Fibroblast of pulmonary artery (primary cell): ENCODE results near the gene PPHLN1.

ENCODE experiments used
- DNase-seq: peaks from one replicate; pipeline ENCODE4 v3.0.0-alpha.2; 2010; ENCODE audit warnings: low read depth
- H3K4me3 ChIP-seq: replicated peaks from 2 replicates; pipeline ENCODE4 v1.5.1; 2011; ENCODE audit warnings: low read depth, mild to moderate bottlenecking, control low read depth, low read length, moderate library complexity
- CTCF ChIP-seq: IDR thresholded peaks from 2 replicates; pipeline ENCODE4 v1.5.1; 2011; ENCODE audit warnings: mild to moderate bottlenecking, control low read depth, low read length, inconsistent platforms; ENCODE audit errors: missing control alignments

PPHLN1 gene

GRCh38 chr12:42463671-42464070, 137.7 kb downstream of the PPHLN1 start:
- no peak for DNase-seq
- TF ChIP-seq CTCF = no peak
- no peak overlapping the region for H3K4me3 ChIP-seq

GRCh38 chr12:42468341-42468821, 142.4 kb downstream of the PPHLN1 start:
- no peak overlapping the region for H3K4me3 ChIP-seq
- no peak for TF ChIP-seq CTCF
- no peak for DNase-seq

GRCh38 chr12:42468921-42469320, 143.0 kb downstream of the PPHLN1 start:
- TF ChIP-seq CTCF = no peak
- no peak overlapping the region for H3K4me3 ChIP-seq
- no peak for DNase-seq

GRCh38 chr12:42469355-42470175, 143.6 kb downstream of the PPHLN1 start:
- H3K4me3 ChIP-seq = no peak overlapping the region
- no peak for DNase-seq
- TF ChIP-seq CTCF = no peak

- no peak for DNase-seq
- TF ChIP-seq CTCF = no peak
These were observed 146.4 kb downstream of the PPHLN1 start for GRCh38 chr12:42472376-42472775.

GRCh38 chr12:42473130-42473529, 147.2 kb downstream of the PPHLN1 start:
- H3K4me3 ChIP-seq = no peak overlapping the region
- DNase-seq = peak; percentile 45
- TF ChIP-seq CTCF = no peak

More at GRCh38 chr12:42472376-42472775, 146.4 kb downstream of the PPHLN1 start:
- H3K4me3 ChIP-seq = no peak overlapping the region

- H3K4me3 ChIP-seq = no peak overlapping the region
- no peak for TF ChIP-seq CTCF
- DNase-seq = no peak
These were observed 147.6 kb downstream of the PPHLN1 start for GRCh38 chr12:42473561-42473960.
